ENCODE measurements around the gene NSMCE1. TPM values are rescaled to one million over a fixed set of nuclear protein-coding genes. Genes with fewer than 3 reads are reported as not detected.
A peak's percentile ranks its signal among the peaks of the same experiment; 100 is the strongest.

The NSMCE1 gene
- total RNA-seq, 1 donor from 2014 or later: 39.6 TPM

DNA sequence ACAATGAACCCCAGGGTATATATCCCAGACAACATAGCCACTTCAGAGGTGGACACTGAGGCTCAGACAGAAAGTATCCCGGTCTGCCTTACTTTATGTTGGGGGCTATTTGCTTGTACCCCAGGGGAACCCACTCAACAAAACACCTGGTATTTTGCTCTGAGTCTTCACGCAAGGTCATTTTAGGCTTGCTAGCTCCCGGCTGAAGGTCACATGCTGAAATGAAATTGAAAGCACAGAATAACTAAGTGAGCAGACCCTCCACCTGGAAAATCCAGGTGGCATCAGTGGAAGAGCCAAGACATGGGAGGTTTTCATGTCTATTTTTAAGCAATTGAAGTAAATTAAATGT is 69.4 kb downstream of the NSMCE1 start:
- no peak for DNase-seq (ENCODE audit: low spot score)

GRCh38 chr16:27198451-27199234 is 69.9 kb downstream of the NSMCE1 start:
- DNase-seq (ENCODE audit: low spot score): no peak

DNA sequence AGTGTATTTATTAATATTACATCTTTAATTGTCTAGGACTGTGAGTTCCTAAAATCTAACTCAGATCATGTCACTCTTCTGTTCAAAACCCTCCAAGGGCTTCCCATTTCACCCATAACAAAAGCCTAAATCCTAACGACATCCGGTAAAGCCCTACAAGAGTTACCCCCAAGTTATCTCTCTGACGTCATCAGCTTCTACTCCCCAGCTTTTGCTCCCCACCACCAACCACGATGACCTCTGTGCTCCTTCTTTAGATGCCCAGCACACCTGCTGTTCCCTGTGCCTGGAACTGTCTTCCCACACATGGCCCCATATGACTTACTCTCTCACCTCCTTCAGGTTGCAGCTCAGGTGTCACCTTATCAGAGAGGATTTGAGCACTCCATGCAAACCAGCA is 71.6 kb downstream of the NSMCE1 start:
- no peak for DNase-seq (ENCODE audit: low spot score)

DNA sequence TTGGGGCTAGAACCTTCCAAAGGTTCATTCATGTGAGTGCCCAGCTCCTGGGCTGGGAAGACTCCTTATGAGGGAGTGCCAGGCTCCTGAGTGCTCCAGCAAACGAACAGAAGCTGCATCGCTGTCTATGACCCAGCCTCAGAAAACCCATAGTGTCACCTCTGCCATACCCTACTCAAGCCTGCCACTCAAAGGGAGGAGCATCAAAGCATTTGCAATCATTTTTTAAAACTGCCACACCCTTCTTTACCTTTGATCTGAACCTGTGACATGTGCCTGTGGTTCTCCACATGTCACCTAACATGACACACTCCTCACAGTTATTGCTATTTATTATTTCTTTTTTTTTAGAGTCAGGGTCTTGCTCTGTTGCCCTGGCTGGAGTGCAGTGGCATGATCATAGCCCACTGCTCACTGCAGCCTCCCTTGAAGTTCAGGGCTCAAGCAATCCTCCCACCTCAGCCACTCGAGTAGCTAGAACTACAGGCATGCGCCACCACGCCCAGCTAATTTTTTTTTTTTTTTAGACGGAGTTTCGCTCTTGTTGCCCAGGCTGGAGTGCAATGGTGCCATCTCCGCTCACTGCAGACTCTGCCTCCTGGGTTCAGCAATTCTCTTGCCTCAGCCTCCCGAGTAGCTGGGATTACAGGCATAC is 72.5 kb downstream of the NSMCE1 start:
- DNase-seq (ENCODE audit: low spot score): no peak

DNA sequence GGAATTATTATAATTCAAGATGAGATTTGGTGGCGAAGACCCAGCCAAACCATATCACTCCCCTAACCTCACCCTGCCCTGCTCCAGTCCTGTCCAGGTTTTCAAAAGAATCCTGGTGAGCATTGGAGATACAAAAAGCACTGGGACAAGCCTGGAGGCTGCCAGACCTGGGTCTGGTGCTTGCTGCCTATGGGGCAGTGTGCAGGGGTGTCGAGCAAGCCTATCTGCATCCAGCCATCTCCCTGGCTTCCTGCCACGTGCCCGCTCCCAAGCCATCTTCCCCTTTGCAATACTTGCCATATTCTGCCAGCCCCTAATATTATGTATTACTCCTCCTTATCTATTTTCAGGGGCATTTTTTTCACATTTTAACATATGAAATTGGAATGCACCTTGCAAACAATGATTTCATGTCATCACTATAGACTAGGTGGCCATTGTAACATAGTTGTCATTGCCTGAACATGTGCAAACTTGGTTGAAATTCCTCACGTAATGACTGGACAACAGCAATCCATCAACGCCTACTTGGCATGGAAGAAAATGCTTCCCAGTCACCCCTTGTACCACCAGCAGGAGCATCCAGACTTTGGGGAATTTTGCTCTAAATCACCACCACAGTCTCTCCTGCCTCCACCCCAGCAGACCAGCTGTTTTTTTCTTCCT is 73.4 kb downstream of the NSMCE1 start:
- DNase-seq (ENCODE audit: low spot score): no peak

- DNase-seq (ENCODE audit: low spot score): no peak
Observed at GRCh38 chr16:27193300-27193990, 75.1 kb downstream of the NSMCE1 start.

DNA sequence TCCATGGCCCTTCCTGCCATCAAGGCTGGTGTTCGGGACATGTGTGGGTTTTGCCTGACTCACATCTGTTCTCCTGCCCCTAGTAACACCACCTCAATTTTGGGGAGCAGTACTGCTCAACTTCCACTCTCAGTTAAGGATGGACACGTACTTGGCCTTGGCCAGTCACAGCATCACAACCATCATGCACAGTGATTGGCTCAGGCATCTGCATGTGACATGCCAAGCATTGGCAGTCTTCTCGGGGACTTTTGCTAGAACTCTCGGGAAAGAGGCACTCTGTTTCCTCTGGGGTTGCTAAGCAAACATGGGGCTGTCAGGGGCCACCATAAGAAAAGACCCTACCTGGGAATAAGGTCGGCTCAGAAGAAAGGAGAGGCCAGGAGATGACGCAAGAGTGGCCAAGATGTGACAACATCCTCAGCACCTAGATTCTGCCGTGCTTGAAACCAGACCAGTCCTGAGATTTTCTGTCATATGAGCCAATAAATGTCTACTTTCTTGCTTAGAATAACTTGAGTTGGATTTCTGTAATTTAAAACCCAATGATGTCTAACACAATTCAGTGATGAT is 77.1 kb downstream of the NSMCE1 start:
- no peak for DNase-seq (ENCODE audit: low spot score)

- DNase-seq (ENCODE audit: low spot score): no peak
Observed at GRCh38 chr16:27190316-27190871, 78.2 kb downstream of the NSMCE1 start.

DNA sequence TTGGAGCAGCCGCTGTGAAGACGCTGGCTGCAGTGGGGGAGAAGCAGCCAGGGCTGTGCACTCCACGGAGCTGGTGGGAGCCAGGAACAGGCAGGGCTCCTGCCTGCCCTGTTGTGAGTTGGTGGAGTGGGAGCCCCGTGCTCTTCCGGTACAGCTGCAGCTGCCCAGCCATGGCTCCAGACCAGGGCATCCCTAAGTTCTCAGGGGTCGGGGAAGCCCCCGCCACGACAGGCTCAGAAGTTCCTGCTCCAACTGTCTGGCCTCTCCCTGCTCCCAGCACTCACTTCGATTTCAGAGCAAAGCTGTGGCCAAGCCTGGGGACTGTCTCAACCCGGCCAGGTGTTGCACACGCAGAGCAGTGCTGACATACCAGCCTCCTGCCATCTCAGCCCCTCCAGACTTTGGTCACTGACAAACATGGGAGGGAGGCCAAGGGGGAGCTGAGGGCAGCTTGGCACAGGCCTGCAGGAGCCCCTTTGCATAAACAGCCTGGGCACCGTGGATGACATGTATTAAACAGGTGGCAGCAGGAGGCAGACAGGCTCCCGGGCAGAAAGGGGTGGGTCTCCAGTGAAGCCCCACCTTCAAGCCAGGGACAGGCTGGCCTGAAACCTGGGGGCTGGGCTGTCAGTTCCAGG is 79.1 kb downstream of the NSMCE1 start:
- DNase-seq (ENCODE audit: low spot score): no peak

GRCh38 chr16:27188633-27189032 is 79.9 kb downstream of the NSMCE1 start:
- DNase-seq (ENCODE audit: low spot score): no peak

DNA sequence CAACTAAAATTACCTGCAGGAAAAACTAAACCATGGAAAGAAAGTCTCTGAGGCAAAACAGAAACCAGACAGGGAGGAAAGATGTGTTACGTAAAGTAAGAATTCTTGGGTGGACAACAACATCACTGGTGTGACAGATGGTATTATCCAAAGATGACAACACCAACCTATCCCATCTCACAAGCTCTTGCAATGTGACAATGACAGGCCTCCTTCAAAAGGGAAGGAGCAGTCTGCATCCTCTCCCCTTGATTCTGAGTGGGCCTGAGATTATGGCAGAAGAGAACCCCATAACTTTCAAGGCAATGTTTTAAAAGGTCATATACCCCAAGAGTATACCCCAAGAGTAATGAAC is 82.8 kb downstream of the NSMCE1 start:
- no peak for DNase-seq (ENCODE audit: low spot score)

GRCh38 chr16:27182906-27183405 is 85.6 kb downstream of the NSMCE1 start:
- DNase-seq (ENCODE audit: low spot score): no peak

DNA sequence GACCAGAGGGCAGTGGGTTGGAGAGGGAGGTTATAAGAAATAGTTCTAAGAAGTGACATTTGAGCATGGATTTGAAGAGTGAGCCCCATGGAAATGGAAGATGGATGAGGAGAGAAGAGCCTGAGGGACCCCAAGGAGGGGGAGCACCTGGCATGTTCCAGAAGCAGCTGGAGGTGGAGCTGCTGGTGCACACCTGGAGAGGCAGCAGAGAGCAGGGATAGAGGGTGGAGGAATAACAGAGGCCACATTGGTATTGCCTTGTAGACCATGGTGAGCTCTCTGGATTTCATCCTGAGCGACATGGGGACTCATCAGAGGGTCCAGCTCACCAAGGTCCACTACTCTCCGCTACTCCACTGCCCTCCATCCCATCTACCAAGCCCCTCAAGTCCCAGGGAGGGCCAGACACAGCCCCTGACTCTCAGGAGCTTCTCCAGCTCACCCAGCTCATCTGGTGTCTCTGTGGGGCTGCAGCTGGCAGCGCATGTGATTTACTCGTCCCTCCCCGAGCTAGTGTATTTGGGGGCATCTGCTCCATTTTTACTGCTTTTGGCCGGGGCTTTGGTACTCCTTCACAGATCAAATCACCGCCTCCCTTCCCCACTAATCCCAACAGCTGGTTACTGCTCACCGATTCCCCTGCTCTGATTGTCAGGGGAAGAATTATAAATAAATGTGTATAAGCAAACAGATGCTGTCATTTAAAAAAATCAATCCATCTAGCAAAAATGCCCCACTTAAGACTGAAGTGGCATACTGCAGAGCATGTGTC is 87.4 kb downstream of the NSMCE1 start:
- no peak for DNase-seq (ENCODE audit: low spot score)

DNA sequence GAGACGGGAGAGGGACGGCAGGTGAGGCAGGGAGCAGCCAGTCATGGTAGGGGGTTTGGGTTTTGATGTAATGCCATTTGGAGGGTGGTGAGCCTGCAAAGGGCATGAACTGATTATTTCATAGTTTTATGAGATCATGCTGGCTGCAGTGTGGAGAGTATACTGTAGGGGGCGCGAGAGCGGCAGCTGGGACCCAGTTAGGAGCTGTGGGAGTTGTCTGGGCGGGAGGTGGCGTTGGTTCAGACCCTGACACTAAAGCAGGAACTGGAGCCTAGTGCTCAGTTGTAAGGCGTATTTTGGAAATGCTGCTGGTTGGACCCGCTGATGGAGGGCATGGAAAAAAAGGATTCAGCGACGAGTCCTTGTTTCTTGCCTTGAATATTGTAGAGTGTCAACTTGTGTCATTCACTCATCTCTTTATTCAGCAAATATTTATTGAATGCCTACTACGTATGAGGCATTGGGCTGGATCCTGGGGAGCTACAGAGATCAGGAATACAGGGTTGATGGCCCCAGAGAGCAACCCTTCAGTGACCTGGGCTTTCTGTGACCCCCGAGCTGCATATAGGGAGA is 89.0 kb downstream of the NSMCE1 start:
- DNase-seq (ENCODE audit: low spot score): peak; percentile 92

DNA sequence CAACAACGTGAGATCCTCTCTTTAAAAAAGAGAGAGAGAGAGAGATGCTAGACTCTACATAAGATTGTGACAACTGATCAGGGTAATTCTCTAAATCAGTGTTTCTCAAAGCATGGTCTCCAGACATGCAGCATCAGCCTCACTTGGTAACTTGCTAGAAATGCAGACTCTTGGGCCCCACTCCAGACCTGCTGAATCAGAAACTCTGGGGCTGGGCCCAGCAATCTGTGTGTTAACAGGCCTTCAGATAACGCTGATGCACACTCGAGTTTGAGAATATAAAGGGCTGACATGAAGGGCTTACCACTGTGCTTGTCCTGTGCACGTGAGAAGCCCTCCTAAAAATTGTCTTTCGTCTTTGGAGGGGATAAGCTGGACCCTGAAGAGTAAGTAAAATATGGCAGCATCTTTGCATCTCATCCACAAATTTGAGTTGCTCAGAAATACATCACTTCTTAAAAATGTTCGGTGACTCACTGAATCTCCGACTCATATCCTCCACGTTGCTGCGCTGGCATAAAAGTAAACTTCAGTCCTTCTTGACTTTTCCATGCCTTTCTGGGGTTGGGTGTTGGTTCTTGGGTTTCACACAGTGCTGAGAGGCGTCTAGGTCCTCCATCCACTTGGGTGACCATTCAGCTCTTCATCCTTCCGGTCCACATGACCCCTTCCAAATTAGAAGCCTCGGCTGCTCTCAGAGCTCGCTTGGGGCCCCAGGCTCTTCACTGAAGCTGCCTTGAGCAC is 91.4 kb downstream of the NSMCE1 start:
- no peak for DNase-seq (ENCODE audit: low spot score)

- no peak for DNase-seq (ENCODE audit: low spot score)
Observed at GRCh38 chr16:27175888-27176287, 92.7 kb downstream of the NSMCE1 start.
